NCI-H1930 (cell line): ENCODE data around the gene ARHGAP8.
"Not testable (repeated sequence)": the region's sequence is repeated elsewhere in the genome, so short reads cannot be mapped to it uniquely, and the experiment has no call there.

Source experiments
- DNase-seq, 2 experiments: peaks; one replicate each; lab custom pipeline; 2025; lab: John Stamatoyannopoulos, UW

Gene ARHGAP8

GRCh38 chr22:44889255-44889878 lies 137.0 kb downstream of the ARHGAP8 start:
- no peak for DNase-seq

- no peak for DNase-seq
Measured at GRCh38 chr22:44890416-44891292, 138.3 kb downstream of the ARHGAP8 start.

- no peak for DNase-seq
Measured at GRCh38 chr22:44891293-44891747, 138.9 kb downstream of the ARHGAP8 start.

- no peak for DNase-seq
Measured at GRCh38 chr22:44891791-44892190, 139.4 kb downstream of the ARHGAP8 start.

- DNase-seq = no peak
Measured at GRCh38 chr22:44892243-44892642, 139.9 kb downstream of the ARHGAP8 start.

- no peak for DNase-seq
Measured at GRCh38 chr22:44892803-44893730, 140.7 kb downstream of the ARHGAP8 start.

- no peak for DNase-seq
Measured at GRCh38 chr22:44893731-44894080, 141.3 kb downstream of the ARHGAP8 start.

- DNase-seq = no peak
Measured at GRCh38 chr22:44894321-44894720, 141.9 kb downstream of the ARHGAP8 start.

- no peak for DNase-seq
Measured at GRCh38 chr22:44894782-44895181, 142.4 kb downstream of the ARHGAP8 start.

GRCh38 chr22:44895296-44896055 lies 143.1 kb downstream of the ARHGAP8 start:
- no peak for DNase-seq

GRCh38 chr22:44898236-44898635 lies 145.9 kb downstream of the ARHGAP8 start:
- DNase-seq = no peak

- no peak for DNase-seq
Measured at GRCh38 chr22:44901301-44901700, 148.9 kb downstream of the ARHGAP8 start.

GRCh38 chr22:44903164-44903563 lies 150.8 kb downstream of the ARHGAP8 start:
- not testable (repeated sequence) for DNase-seq

- DNase-seq = not testable (repeated sequence)
Measured at GRCh38 chr22:44904492-44905152, 152.2 kb downstream of the ARHGAP8 start.

GRCh38 chr22:44906248-44906936 lies 154.0 kb downstream of the ARHGAP8 start:
- no peak for DNase-seq

- no peak for DNase-seq
Measured at GRCh38 chr22:44906999-44907644, 154.7 kb downstream of the ARHGAP8 start.

- no peak for DNase-seq
Measured at GRCh38 chr22:44907765-44908737, 155.7 kb downstream of the ARHGAP8 start.

GRCh38 chr22:44909241-44909640 lies 156.9 kb downstream of the ARHGAP8 start:
- DNase-seq = no peak
